MM.1S (cell line): ENCODE measurements around the gene SPDYE16.
"Not testable (repeated sequence)": the region's sequence is repeated elsewhere in the genome, so short reads cannot be mapped to it uniquely, and the experiment has no call there.

Experiments used
- DNase-seq: peaks from one replicate; pipeline ENCODE4 v3.0.0-alpha.2; 2015
- H2AFZ ChIP-seq: fragments of 300-600 bp; sonication (generic); 2 replicates; pipeline ENCODE4 v1.6.0; 2016; ENCODE audit warnings: antibody characterized with exemption, low read length
- H3F3A ChIP-seq: fragments of 300-600 bp; sonication (generic); 2 replicates; pipeline ENCODE4 v1.6.1; 2016; ENCODE audit warnings: mild to moderate bottlenecking, antibody characterized with exemption, low read length, moderate library complexity, mixed read lengths; ENCODE audit not compliant: insufficient read depth
- H3K27ac ChIP-seq: fragments of 300-600 bp; sonication (generic); 2 replicates; pipeline ENCODE4 v1.5.1; 2016; ENCODE audit warnings: mild to moderate bottlenecking, low read length
- H3K27me3 ChIP-seq: fragments of 300-600 bp; sonication (generic); replicated peaks from 2 replicates; pipeline ENCODE4 v1.6.0; 2016; ENCODE audit warnings: low read length; ENCODE audit not compliant: insufficient read depth
- H3K36me3 ChIP-seq: fragments of 300-600 bp; sonication (generic); replicated peaks from 2 replicates; pipeline ENCODE4 v1.6.1; 2016; ENCODE audit warnings: mild to moderate bottlenecking, low read length, mixed read lengths; ENCODE audit not compliant: insufficient read depth
- H3K4me1 ChIP-seq: fragments of 300-600 bp; sonication (generic); 2 replicates; pipeline ENCODE4 v1.6.1; 2016; ENCODE audit warnings: low read length, mixed read lengths
- H3K4me2 ChIP-seq: fragments of 300-600 bp; sonication (generic); 2 replicates; pipeline ENCODE4 v1.6.0; 2016; ENCODE audit warnings: low read depth, low read length
- H3K4me3 ChIP-seq: fragments of 300-600 bp; sonication (generic); 2 replicates; pipeline ENCODE4 v1.5.1; 2016; ENCODE audit warnings: low read length, mixed read lengths
- H3K79me2 ChIP-seq: fragments of 300-600 bp; sonication (generic); 2 replicates; pipeline ENCODE4 v1.6.1; 2016; ENCODE audit warnings: mixed run types, low read length, mixed read lengths
- H3K9ac ChIP-seq: fragments of 300-600 bp; sonication (generic); 2 replicates; pipeline ENCODE4 v1.6.1; 2016; ENCODE audit warnings: low read length, mixed read lengths
- H3K9me2 ChIP-seq: fragments of 300-600 bp; sonication (generic); replicated peaks from 2 replicates; pipeline ENCODE4 v1.6.1; 2016; ENCODE audit warnings: mild to moderate bottlenecking, low read length, mixed read lengths; ENCODE audit not compliant: insufficient read depth
- H3K9me3 ChIP-seq: fragments of 300-600 bp; sonication (generic); replicated peaks from 2 replicates; pipeline ENCODE4 v1.6.1; 2016; ENCODE audit warnings: mild to moderate bottlenecking, low read length, mixed read lengths; ENCODE audit not compliant: insufficient read depth
- H4K20me1 ChIP-seq: fragments of 300-600 bp; sonication (generic); 2 replicates; pipeline ENCODE4 v1.6.1; 2016; ENCODE audit warnings: mild to moderate bottlenecking, low read length, moderate library complexity, mixed read lengths; ENCODE audit not compliant: insufficient read depth

Gene SPDYE16

DNA sequence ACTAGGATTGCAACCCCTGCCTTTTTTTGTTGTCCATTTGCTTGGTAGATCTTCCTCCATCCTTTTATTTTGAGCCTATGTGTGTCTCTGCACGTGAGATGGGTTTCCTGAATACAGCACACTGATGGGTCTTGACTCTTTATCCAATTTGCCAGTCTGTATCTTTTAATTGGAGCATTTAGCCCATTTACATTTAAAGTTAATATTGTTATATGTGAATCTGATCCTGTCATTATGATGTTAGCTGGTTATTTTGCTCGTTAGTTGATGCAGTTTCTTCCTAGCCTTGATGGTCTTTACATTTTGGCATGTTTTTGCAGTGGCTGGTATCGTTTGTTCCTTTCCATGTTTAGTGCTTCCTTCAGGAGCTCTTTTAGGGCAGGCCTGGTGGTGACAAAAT, 21.9 kb upstream of the SPDYE16 start:
- H3F3A ChIP-seq, H3K4me3 ChIP-seq, H3K27me3 ChIP-seq, H4K20me1 ChIP-seq, H3K9me3 ChIP-seq, H2AFZ ChIP-seq, H3K9me2 ChIP-seq, H3K36me3 ChIP-seq, H3K9ac ChIP-seq, H3K27ac ChIP-seq, DNase-seq, H3K4me1 ChIP-seq, H3K79me2 ChIP-seq, H3K4me2 ChIP-seq: not testable (repeated sequence)

DNA sequence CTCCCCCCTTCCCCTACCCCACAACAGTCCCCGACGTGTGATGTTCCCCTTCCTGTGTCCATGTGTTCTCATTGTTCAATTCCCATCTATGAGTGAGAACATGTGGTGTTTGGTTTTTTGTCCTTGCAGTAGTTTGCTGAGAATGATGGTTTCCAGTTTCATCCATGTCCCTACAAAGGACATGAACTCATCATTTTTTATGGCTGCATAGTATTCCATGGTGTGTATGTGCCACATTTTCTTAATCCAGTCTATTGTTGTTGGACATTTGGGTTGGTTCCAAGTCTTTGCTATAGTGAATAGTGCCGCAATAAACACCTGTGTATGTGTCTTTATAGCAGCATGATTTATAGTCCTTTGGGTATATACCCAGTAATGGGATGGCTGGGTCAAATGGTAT, 18.2 kb upstream of the SPDYE16 start:
- not testable (repeated sequence) for H3K9me2 ChIP-seq, H3F3A ChIP-seq, H3K9ac ChIP-seq, H3K27me3 ChIP-seq, H3K36me3 ChIP-seq, H3K4me3 ChIP-seq, H3K9me3 ChIP-seq, DNase-seq, H2AFZ ChIP-seq, H3K79me2 ChIP-seq, H3K4me2 ChIP-seq, H4K20me1 ChIP-seq, H3K27ac ChIP-seq, H3K4me1 ChIP-seq

DNA sequence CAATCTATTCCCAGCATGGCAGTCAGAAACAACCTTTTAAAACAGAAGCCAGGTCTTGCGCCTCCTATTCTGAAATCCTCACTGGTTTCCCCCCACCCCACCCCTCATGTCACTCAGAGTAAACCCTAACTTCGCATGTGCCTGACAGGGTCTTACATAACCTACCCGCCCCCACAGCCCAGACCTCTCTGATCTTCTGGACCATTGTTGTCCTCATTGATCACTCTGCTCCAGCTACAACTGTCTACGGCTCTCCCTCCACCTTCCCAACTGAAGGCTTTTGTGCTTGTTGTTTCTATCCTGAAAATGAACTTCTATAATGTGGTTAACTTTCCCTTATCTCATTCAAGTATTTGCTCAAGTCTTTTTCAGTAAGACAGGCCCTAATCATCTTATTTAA, 17.1 kb upstream of the SPDYE16 start:
- not testable (repeated sequence) for H3K36me3 ChIP-seq, H3K27ac ChIP-seq, H3F3A ChIP-seq, H3K79me2 ChIP-seq, H3K4me3 ChIP-seq, H3K4me2 ChIP-seq, DNase-seq, H3K9me3 ChIP-seq, H3K9ac ChIP-seq, H4K20me1 ChIP-seq, H3K9me2 ChIP-seq, H3K27me3 ChIP-seq, H2AFZ ChIP-seq, H3K4me1 ChIP-seq

DNA sequence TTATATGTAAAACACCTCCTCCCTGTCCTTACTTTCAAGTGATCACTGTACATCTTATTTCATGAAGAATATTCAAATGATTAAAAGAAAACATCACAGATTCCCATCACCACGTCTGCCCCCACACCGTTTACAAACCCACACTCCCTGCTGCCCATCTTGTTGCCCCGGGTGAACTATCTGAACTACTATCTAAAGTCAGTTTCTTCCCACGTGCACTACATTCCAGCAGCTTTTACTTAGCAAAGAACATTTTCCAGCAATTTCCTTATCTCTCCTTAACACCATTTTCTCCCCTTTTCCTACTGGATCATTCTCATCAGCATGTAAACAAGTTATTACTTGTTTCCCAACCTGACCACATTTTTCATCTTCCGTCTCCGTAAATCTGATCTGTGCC, 16.6 kb upstream of the SPDYE16 start:
- DNase-seq, H3K9me3 ChIP-seq, H4K20me1 ChIP-seq, H3K4me1 ChIP-seq, H3K9ac ChIP-seq, H3K36me3 ChIP-seq, H3K79me2 ChIP-seq, H2AFZ ChIP-seq, H3F3A ChIP-seq, H3K4me2 ChIP-seq, H3K9me2 ChIP-seq, H3K4me3 ChIP-seq, H3K27ac ChIP-seq, H3K27me3 ChIP-seq: not testable (repeated sequence)

DNA sequence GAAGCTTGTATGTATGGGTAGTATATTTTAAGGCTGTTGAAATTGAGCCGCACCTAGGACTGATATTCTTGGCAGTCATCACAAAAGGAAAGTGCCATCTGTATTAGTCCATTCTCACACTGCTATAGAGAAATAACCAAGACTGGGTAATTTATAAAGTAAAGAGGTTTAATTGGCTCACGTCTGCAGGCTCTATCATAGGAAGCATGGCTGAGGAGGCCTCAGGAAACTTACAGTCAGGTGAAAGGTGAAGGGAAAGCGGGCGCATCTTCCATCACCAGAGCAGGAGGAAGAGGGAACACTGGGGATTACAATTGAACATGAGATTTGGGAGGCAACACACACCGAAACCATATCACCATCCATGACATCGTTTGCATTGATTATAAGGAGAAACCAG, 8.9 kb upstream of the SPDYE16 start:
- H3K4me2 ChIP-seq, H3K27me3 ChIP-seq, H3K36me3 ChIP-seq, H3K27ac ChIP-seq, H3K4me1 ChIP-seq, H3F3A ChIP-seq, H4K20me1 ChIP-seq, H3K9me3 ChIP-seq, H3K9ac ChIP-seq, H3K9me2 ChIP-seq, DNase-seq, H2AFZ ChIP-seq, H3K4me3 ChIP-seq: not testable (repeated sequence)
- H3K79me2 ChIP-seq = peaks cover 17% of the 10 kb centered on the region

DNA sequence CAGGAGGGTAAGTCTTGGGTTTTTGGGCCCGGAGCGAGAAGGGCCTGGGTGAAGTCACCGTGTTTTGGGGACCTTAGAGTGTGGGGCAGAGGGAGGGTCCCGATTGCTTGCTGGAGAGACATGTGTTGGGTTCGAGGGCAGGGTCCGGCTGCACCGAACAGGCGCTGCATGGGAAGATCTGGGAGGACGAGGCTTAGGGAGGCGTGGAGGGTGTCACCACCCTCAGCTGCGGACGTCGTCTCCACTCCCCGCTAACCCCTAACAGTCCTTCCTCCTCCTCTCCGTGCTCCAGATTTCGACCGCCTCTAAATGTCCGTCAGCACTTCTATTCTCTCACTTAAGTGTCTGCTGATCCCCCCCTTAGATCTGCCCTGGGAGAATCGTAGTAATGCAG, 6.8 kb upstream of the SPDYE16 start:
- H3K79me2 ChIP-seq = peaks cover 17% of the 10 kb centered on the region
- H3K27me3 ChIP-seq, H3K36me3 ChIP-seq, H4K20me1 ChIP-seq, H3K9me2 ChIP-seq, H3K4me1 ChIP-seq, H3F3A ChIP-seq, H3K9me3 ChIP-seq: not testable (repeated sequence)
- peak overlapping the region; percentile 62; the same call in 1 of the 2 replicates for H3K4me2 ChIP-seq
- peak overlapping the region; percentile 16; the same call in 1 of the 2 replicates for H3K27ac ChIP-seq
- peak overlapping the region; percentile 83 for H3K9ac ChIP-seq
- peak overlapping the region; percentile 70; the same call in 1 of the 2 replicates for H2AFZ ChIP-seq
- DNase-seq = peak; percentile 6
- H3K4me3 ChIP-seq = peak overlapping the region; percentile 79

DNA sequence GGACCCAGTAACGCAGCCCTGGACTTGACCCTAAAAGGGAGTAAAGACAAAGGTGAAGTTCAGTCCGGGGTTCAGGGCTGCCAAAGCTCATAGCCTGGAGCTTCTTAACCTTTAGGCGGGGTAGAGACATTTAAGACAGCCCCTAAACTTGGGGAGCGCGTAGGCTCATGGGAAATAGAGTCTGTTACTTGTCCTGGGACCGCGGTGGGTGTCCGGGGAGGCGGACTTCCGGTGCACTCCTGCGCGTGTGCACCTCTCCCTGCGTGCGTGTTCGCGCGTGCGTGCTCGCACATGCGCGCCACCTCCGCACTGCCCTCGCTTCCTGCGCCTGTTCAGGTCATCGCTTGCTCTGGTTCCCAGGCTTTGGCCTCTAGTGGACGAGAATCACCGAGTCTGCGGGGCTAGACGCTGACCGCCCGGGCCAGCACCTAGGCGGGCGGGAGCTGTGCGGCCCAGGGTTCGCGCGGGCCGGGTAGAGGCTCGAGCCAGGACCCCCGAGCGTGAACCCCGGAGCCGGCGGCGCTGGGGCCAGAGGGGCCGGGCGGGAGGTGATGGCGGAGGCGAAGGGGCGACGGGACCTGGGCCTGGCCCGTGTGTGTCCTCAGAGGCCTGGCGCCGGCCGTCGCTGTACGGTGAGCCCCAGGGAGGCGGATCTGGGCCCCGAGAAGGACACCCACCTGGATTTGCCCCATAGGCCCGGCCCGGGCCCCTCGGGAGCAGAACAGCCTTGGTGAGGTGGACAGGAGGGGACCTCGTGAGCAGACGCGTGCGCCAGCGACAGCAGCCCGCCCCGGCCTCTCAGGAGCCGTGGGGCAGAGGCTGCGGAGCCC, 6.1 kb upstream of the SPDYE16 start:
- Histone ChIP-seq H2AFZ (peak overlapping the region; percentile 70), H3K4me3 (peak overlapping the region; percentile 79), H3K9ac (peak overlapping the region; percentile 83), H3K79me2 (peaks cover 17% of the 10 kb centered on the region), H3K27ac (peak overlapping the region; percentile 16; the same call in 1 of the 2 replicates), H3K4me2 (peak overlapping the region; percentile 62; the same call in 1 of the 2 replicates)
- peak; percentile 95 for DNase-seq
- not testable (repeated sequence) for H3K4me1 ChIP-seq, H4K20me1 ChIP-seq, H3K27me3 ChIP-seq, H3K9me3 ChIP-seq, H3K36me3 ChIP-seq, H3K9me2 ChIP-seq, H3F3A ChIP-seq

DNA sequence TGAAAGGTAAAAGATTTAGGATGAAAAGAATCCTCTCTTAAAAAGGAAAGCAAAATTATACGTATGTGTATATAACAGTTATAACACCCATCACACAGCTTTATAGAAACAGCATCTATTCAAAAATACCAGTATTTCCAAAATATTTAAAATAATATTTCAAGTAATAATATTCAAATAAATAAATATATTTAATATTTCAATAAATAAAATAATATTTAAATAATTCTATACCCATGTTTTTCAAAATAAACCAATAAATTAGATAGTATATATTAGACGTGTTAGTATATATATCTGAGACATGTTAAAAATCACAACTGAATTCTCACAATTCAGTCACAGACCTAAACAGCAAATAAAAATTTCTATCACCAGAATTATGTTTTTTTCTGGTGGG, 11.5 kb downstream of the SPDYE16 start:
- not testable (repeated sequence) for H3K9me3 ChIP-seq, H3K4me1 ChIP-seq, H3K36me3 ChIP-seq, H3K9me2 ChIP-seq, H3K79me2 ChIP-seq, H2AFZ ChIP-seq, H4K20me1 ChIP-seq, H3K27ac ChIP-seq, DNase-seq, H3K4me3 ChIP-seq, H3F3A ChIP-seq, H3K27me3 ChIP-seq, H3K4me2 ChIP-seq, H3K9ac ChIP-seq
